HEK293T (cell line): ENCODE results near the gene DNMT3B.

Experiments
- CTCF ChIA-PET: fragments of 350-600 bp; formaldehyde crosslinking; extraction: SDS; loops from one replicate; lab custom pipeline; 2021; ENCODE audit warnings: antibody characterized with exemption, inconsistent platforms; lab: Yijun Ruan, JAX
- POLR2A ChIA-PET: fragments of 350-600 bp; formaldehyde crosslinking; extraction: SDS; loops from one replicate; lab custom pipeline; 2020; ENCODE audit warnings: antibody characterized with exemption, inconsistent platforms; lab: Yijun Ruan, JAX
- DNase-seq: peaks from one replicate; pipeline ENCODE4 v3.0.0; 2012; ENCODE audit warnings: mixed read lengths; ENCODE audit errors: extremely low spot score
- ARNT ChIP-seq: fragments of 450-650 bp; IDR thresholded peaks from 2 replicates; pipeline ENCODE4 v1.6.1; 2017; ENCODE audit warnings: mild to moderate bottlenecking
- BHLHE40 ChIP-seq: fragments of 450-650 bp; IDR thresholded peaks from 2 replicates; pipeline ENCODE4 v1.6.1; 2016; ENCODE audit warnings: mild to moderate bottlenecking, moderate library complexity, borderline replicate concordance
- CTBP1 ChIP-seq: fragments of 450-650 bp; IDR thresholded peaks from 2 replicates; pipeline ENCODE4 v1.6.1; 2016; ENCODE audit warnings: borderline replicate concordance
- ELF4 ChIP-seq: fragments of 450-650 bp; IDR thresholded peaks from 2 replicates; pipeline ENCODE4 v1.6.1; 2017; ENCODE audit warnings: antibody characterized with exemption
- FOXA1 ChIP-seq: fragments of 450-650 bp; IDR thresholded peaks from 2 replicates; pipeline ENCODE4 v1.6.1; 2016; ENCODE audit warnings: mild to moderate bottlenecking
- FOXK2 ChIP-seq: fragments of 450-650 bp; IDR thresholded peaks from 2 replicates; pipeline ENCODE4 v1.6.1; 2016; ENCODE audit warnings: mild to moderate bottlenecking
- FOXM1 ChIP-seq: fragments of 450-650 bp; IDR thresholded peaks from 2 replicates; pipeline ENCODE4 v1.6.1; 2017; ENCODE audit warnings: mild to moderate bottlenecking, borderline replicate concordance
- HDGF ChIP-seq: fragments of 450-650 bp; IDR thresholded peaks from 2 replicates; pipeline ENCODE4 v1.6.1; 2017; ENCODE audit warnings: antibody characterized with exemption, borderline replicate concordance
- L3MBTL2 ChIP-seq: fragments of 450-650 bp; conservative IDR thresholded peaks from 2 replicates; pipeline ENCODE4 v1.6.1; 2016; ENCODE audit warnings: mild to moderate bottlenecking
- LEF1 ChIP-seq: fragments of 450-650 bp; IDR thresholded peaks from 2 replicates; pipeline ENCODE4 v1.6.1; 2017; ENCODE audit warnings: mild to moderate bottlenecking, borderline replicate concordance
- NFRKB ChIP-seq: fragments of 450-650 bp; IDR thresholded peaks from 2 replicates; pipeline ENCODE4 v1.6.1; 2016; ENCODE audit warnings: mild to moderate bottlenecking, moderate library complexity
- PKNOX1 ChIP-seq: fragments of 450-650 bp; IDR thresholded peaks from 2 replicates; pipeline ENCODE4 v1.6.1; 2016
- SP1 ChIP-seq: fragments of 450-650 bp; IDR thresholded peaks from 2 replicates; pipeline ENCODE4 v1.6.1; 2017
- SUZ12 ChIP-seq: fragments of 450-650 bp; IDR thresholded peaks from 2 replicates; pipeline ENCODE4 v1.6.1; 2016; ENCODE audit warnings: mild to moderate bottlenecking
- TARDBP ChIP-seq: fragments of 450-650 bp; IDR thresholded peaks from 2 replicates; pipeline ENCODE4 v1.6.1; 2016
- ZNF384 ChIP-seq: fragments of 450-650 bp; IDR thresholded peaks from 2 replicates; pipeline ENCODE4 v1.6.1; 2016

Gene DNMT3B

GRCh38 chr20:32786059-32786760 lies 24.0 kb downstream of the DNMT3B start:
- no peak for DNase-seq
- no peak for TF ChIP-seq L3MBTL2
- TF ChIP-seq PKNOX1: no peak
- POLR2A ChIA-PET: no interaction called here
- CTCF ChIA-PET: no interaction called here

GRCh38 chr20:32787168-32787567 lies 25.0 kb downstream of the DNMT3B start:
- TF ChIP-seq BHLHE40: no peak
- no peak for TF ChIP-seq SP1
- no peak for TF ChIP-seq HDGF
- TF ChIP-seq LEF1: no peak
- no peak for TF ChIP-seq ELF4
- TF ChIP-seq TARDBP: no peak
- POLR2A ChIA-PET: no interaction called here
- CTCF ChIA-PET: no interaction called here
- DNase-seq: no peak

GRCh38 chr20:32789896-32790750 lies 27.9 kb downstream of the DNMT3B start:
- ChIA-PET POLR2A (no interaction called here), CTCF (interaction anchor here (0.6 to 1.6 kb wide), 13 partner anchors 8 to 442 kb away, joined by 3 to 9 read pairs (median 3); partner anchors contain the start of gene C20orf203)
- TF ChIP-seq HDGF: no peak
- no peak for TF ChIP-seq ELF4
- no peak for TF ChIP-seq L3MBTL2
- no peak for TF ChIP-seq SP1
- TF ChIP-seq LEF1: no peak
- no peak for TF ChIP-seq PKNOX1
- no peak for TF ChIP-seq TARDBP
- TF ChIP-seq ZNF384: no peak
- peak; percentile 87 for DNase-seq

- TF ChIP-seq SP1 (no peak), FOXA1 (no peak), FOXM1 (no peak), ARNT (no peak), NFRKB (no peak), SUZ12 (no peak), TARDBP (no peak), BHLHE40 (no peak), HDGF (no peak), LEF1 (no peak), ZNF384 (no peak), FOXK2 (no peak), L3MBTL2 (no peak), PKNOX1 (no peak), ELF4 (no peak), CTBP1 (no peak)
- no peak for DNase-seq
- ChIA-PET CTCF (interaction anchor here (0.6 to 1.6 kb wide), 8 partner anchors 12 to 289 kb away, joined by 3 to 9 read pairs (median 4); no protein-coding TSS in a partner anchor), POLR2A (no interaction called here)
These were observed 28.5 kb downstream of the DNMT3B start for GRCh38 chr20:32790751-32791057.

- CTCF ChIA-PET: no interaction called here
- DNase-seq: no peak
- TF ChIP-seq FOXM1: no peak
- TF ChIP-seq ZNF384: no peak
- no peak for TF ChIP-seq BHLHE40
- no peak for TF ChIP-seq SP1
- no peak for TF ChIP-seq CTBP1
- no peak for TF ChIP-seq NFRKB
- TF ChIP-seq TARDBP: no peak
- TF ChIP-seq ARNT: no peak
- POLR2A ChIA-PET: no interaction called here
These were observed 30.1 kb downstream of the DNMT3B start for GRCh38 chr20:32792316-32792715.

- TF ChIP-seq LEF1: no peak
- TF ChIP-seq TARDBP: no peak
- no peak for TF ChIP-seq SP1
- TF ChIP-seq ZNF384: no peak
- no peak for TF ChIP-seq ARNT
- no peak for TF ChIP-seq L3MBTL2
- TF ChIP-seq NFRKB: no peak
- TF ChIP-seq FOXA1: no peak
- no peak for TF ChIP-seq BHLHE40
- no peak for TF ChIP-seq SUZ12
- no peak for TF ChIP-seq PKNOX1
- no peak for TF ChIP-seq CTBP1
- no peak for TF ChIP-seq FOXM1
- TF ChIP-seq FOXK2: no peak
- TF ChIP-seq HDGF: no peak
- TF ChIP-seq ELF4: no peak
- ChIA-PET POLR2A (no interaction called here), CTCF (no interaction called here)
- no peak for DNase-seq
These were observed 30.7 kb downstream of the DNMT3B start for GRCh38 chr20:32792731-32793458.
